GM11168 (cell line): Measurements from ENCODE around the gene PCDHAC2.

ENCODE experiments used
- in situ Hi-C: fragments of 300-500 bp; cut with MboI; formaldehyde crosslinking; loops from one replicate; pipeline ENCODE4 v1.12.0; 2022; ENCODE audit warnings: low sequenced_read_pairs; ENCODE audit not compliant: unreplicated experiment

Gene PCDHAC2

GRCh38 chr5:140982083-140982716 lies 15.9 kb downstream of the PCDHAC2 start:
- in situ Hi-C loops, result no loop called here

DNA sequence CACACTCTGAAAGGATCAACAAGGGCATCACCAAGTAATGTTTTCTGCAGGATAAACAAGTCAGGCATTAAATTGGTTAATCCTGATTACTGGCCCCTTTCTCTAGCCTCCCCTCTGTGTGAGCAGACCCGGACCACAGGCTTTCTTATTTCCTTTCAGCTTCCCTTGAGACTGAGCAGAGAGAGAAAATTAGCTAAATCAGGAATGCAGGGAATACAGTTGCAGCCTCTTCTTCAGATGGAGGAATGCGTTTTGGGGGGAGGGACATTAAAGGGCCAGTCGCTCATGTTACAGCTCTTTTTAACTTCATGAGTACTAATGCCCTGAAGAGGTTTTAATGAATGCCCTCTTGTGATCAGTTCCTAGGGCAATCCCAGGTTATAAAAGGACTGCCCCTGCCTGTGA lies 19.8 kb downstream of the PCDHAC2 start:
- in situ Hi-C loops, result no loop called here

DNA sequence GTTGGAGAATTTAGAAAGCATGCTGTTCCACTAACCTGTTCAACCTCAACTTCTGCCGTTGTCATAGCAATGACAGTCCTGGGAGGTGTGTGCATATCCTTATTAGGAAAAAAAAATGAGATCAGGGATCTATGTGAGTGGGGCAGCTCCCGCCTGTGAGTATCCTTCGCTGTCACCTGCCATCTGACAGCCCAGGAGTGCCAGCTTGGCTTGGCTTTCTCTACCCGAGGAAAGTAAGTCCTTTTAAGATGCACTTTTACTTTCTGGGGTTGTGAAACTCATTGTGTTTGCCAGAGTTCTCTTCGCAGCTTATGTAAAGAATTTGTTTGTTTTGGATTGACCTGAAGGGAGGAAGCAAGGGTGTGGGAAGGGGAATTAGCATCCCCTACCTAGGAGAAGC lies 21.8 kb downstream of the PCDHAC2 start:
- in situ Hi-C loops, result no loop called here

- in situ Hi-C loops, result no loop called here
Observed at GRCh38 chr5:140988608-140989007, 22.3 kb downstream of the PCDHAC2 start.

DNA sequence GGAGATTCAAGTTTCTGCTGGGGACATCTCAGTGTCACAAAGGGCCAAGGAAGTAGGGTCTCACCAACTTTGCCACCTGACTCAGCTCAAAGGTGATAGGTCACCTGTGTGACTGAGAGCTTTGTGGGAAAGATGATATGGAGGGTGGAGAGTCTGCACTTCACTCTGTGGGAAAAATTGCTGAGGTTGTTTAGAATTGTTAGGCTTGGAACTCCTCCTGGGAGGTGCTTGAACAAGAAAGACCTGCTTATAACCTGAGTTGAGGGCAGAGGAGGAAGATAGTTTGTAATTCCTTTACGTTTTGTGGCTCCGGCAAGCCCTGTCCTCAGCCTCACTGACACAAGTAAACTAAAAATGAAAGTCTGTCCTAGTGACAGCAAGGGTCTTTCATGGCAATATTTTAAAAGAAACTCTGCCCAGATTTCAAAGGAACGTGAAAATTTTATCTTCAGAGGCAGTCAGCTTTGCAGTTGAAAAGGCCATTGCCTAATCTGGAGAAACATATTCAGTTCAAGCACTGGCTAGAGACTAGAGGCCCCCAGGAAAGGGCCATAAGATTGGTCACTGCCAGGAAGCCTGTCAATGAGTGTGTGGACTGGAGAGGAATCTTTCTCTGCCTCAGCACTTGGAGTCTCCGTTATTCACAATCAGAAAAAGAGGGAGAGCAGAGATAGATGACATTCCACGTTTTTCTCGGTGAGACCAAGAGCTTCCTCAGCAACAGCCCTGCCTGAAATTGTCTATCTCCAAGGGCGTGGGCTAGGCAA lies 23.2 kb downstream of the PCDHAC2 start:
- in situ Hi-C loops, result no loop called here

DNA sequence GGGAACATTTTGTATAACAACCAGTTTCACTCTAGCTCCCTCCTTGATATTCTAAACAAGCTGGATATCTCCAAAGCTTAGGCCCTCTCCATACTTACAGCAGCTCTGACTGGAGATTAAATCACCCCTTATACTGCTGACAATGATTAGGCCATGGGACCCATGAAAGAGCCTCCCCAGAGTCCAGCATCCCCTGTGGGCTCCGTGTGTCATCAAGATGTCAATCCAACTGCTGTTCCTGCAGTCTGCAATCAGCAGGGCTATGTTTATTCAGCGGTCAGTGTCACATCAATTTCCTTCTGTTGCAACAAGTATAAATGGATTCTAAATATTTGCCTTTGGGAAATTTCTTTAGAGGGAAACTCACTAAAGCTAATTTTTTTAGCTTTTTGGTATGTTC lies 26.6 kb downstream of the PCDHAC2 start:
- in situ Hi-C loops, result no loop called here

GRCh38 chr5:140996060-140996459 lies 29.8 kb downstream of the PCDHAC2 start:
- in situ Hi-C loops, result no loop called here

GRCh38 chr5:140998921-140999410 lies 32.7 kb downstream of the PCDHAC2 start:
- in situ Hi-C loops, result no loop called here

DNA sequence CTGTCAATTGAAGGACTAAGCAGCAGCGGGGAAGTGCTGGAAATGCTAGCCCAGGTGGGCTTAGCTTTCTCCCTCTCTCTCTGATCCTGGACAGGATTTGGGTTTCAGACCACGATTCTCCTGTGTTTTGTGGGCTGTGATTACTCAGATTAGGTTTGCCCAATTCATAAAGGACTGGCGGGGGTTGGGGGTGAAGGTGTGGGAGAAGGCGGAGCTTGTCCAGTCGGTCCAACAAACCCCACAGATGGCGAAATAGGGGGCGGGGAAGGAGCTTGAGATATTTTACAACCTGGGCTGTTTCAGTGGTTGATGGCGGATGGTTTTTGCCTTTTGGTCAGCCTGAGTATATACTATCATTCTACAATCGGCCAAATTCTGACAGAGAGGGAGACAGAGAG lies 35.2 kb downstream of the PCDHAC2 start:
- in situ Hi-C loops, result no loop called here

DNA sequence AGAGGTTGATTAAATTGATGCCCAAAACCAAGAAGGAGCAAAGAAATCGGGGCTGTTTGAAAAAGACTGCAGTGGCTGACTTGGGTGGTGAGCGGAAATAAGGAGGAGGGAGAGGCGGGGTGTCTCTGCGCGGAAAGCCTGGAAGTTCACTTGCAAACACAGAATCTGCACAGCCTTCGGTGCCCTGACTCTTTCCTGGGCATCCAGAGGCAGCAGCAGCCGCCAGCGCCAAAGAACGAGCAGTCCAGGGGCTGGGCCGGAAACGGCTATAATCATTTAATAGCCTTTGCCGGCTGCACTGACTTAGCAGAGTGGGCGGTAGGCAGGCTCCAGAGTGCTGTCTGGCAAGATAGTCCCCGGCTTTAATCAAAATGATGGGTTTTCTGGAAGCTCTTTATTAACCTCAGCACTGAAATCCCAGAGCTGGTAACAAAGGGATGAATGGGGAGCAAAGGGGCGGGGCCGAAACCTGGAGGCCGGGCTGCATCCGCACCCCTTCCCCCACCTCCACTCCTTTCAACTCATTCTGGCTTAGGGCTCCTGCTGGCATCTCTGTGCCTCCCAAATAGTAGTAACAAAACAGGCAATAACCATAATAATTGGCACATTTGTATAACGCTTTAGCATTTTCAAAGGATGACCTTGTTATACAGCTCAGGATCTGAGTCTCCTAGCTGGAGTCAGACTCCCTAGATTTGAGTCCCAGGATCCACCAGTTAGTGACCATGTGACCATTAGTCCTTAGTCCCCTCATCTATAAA lies 35.7 kb downstream of the PCDHAC2 start:
- in situ Hi-C loops, result no loop called here

- in situ Hi-C loops, result no loop called here
Observed at GRCh38 chr5:141002605-141002965, 36.3 kb downstream of the PCDHAC2 start.

- in situ Hi-C loops, result no loop called here
Observed at GRCh38 chr5:141003031-141003430, 36.8 kb downstream of the PCDHAC2 start.

GRCh38 chr5:141003791-141004611 lies 37.7 kb downstream of the PCDHAC2 start:
- in situ Hi-C loops, result no loop called here

- in situ Hi-C loops, result no loop called here
Observed at GRCh38 chr5:141007791-141008190, 41.5 kb downstream of the PCDHAC2 start.

- in situ Hi-C loops, result no loop called here
Observed at GRCh38 chr5:141010047-141010793, 43.9 kb downstream of the PCDHAC2 start.

GRCh38 chr5:141017943-141018342 lies 51.7 kb downstream of the PCDHAC2 start:
- in situ Hi-C loops, result no loop called here
